ENCODE measurements around the gene DHX34. TPM values are rescaled to one million over a fixed set of nuclear protein-coding genes. Genes with fewer than 3 reads are reported as not detected.

Gene DHX34
- total RNA-seq, 1 donor from 2014 or later = 17.7 TPM

- H3K36me3 ChIP-seq (ENCODE audit: insufficient read depth, low read length) = no peaks in the 10 kb centered on the region
- H2AFZ ChIP-seq (ENCODE audit: low read depth, low read length) = peak overlapping the region; percentile 10
- Mint-ChIP-seq H3K27me3 (ENCODE audit: low read depth, unreplicated experiment) (peaks cover 9% of the 10 kb centered on the region), H3K36me3 (ENCODE audit: low read depth, unreplicated experiment) (no peaks in the 10 kb centered on the region), H3K27ac (ENCODE audit: unreplicated experiment) (no peak overlapping the region), H3K4me3 (ENCODE audit: unreplicated experiment) (no peak overlapping the region), H3K9me3 (ENCODE audit: unreplicated experiment) (peaks cover 4% of the 10 kb centered on the region), H3K4me1 (ENCODE audit: low read depth, unreplicated experiment) (peaks cover 2% of the 10 kb centered on the region)
- DNase-seq (ENCODE audit: low read depth) (no peak), FAIRE-seq (no peak)
- no peaks in the 10 kb centered on the region for H3K9me3 ChIP-seq (ENCODE audit: insufficient read depth, low read depth, low read length)
- H3K9ac ChIP-seq (ENCODE audit: low read length) = no peak overlapping the region
- no peaks in the 10 kb centered on the region for H3K79me2 ChIP-seq (ENCODE audit: insufficient read depth, low read length)
- no peak for TF ChIP-seq EZH2 (IDR thresholded peaks at IDR 0.05; ENCODE audit: insufficient read depth, low read length)
- no peak for TF ChIP-seq CTCF (IDR thresholded peaks at IDR 0.05; ENCODE audit: insufficient read depth, low read depth, low read length)
- peak overlapping the region; percentile 84 for H3K4me2 ChIP-seq (ENCODE audit: low read length)
- H4K20me1 ChIP-seq (ENCODE audit: insufficient read depth, low read length) = peaks cover 6% of the 10 kb centered on the region
- H3K27me3 ChIP-seq (ENCODE audit: insufficient read depth, low read length) = peaks cover 5% of the 10 kb centered on the region
- no peak overlapping the region for H3K4me3 ChIP-seq (ENCODE audit: insufficient read depth, low read depth, low read length)
- peaks cover 16% of the 10 kb centered on the region for H3K4me1 ChIP-seq (ENCODE audit: insufficient read depth, low read length)
- H3K27ac ChIP-seq (ENCODE audit: low read depth, low read length) = no peak overlapping the region
Measured at GRCh38 chr19:47429140-47429793, 80.2 kb downstream of the DHX34 start.

- H3K9me3 Mint-ChIP-seq (ENCODE audit: unreplicated experiment) = peaks cover 4% of the 10 kb centered on the region
- peak overlapping the region; percentile 66 for H3K27ac Mint-ChIP-seq (ENCODE audit: unreplicated experiment)
- Histone ChIP-seq H2AFZ (ENCODE audit: low read depth, low read length) (peak overlapping the region; percentile 92), H3K9me3 (ENCODE audit: insufficient read depth, low read depth, low read length) (no peaks in the 10 kb centered on the region), H3K36me3 (ENCODE audit: insufficient read depth, low read length) (no peaks in the 10 kb centered on the region), H3K9ac (ENCODE audit: low read length) (peak overlapping the region; percentile 45), H3K4me3 (ENCODE audit: insufficient read depth, low read depth, low read length) (peak overlapping the region; percentile 39), H3K4me1 (ENCODE audit: insufficient read depth, low read length) (peaks cover 16% of the 10 kb centered on the region), H3K4me2 (ENCODE audit: low read length) (peak overlapping the region; percentile 84), H3K27ac (ENCODE audit: low read depth, low read length) (no peak overlapping the region), H4K20me1 (ENCODE audit: insufficient read depth, low read length) (peaks cover 6% of the 10 kb centered on the region), H3K27me3 (ENCODE audit: insufficient read depth, low read length) (peaks cover 8% of the 10 kb centered on the region), H3K79me2 (ENCODE audit: insufficient read depth, low read length) (no peaks in the 10 kb centered on the region)
- H3K4me3 Mint-ChIP-seq (ENCODE audit: unreplicated experiment) = no peak overlapping the region
- H3K36me3 Mint-ChIP-seq (ENCODE audit: low read depth, unreplicated experiment) = no peaks in the 10 kb centered on the region
- H3K27me3 Mint-ChIP-seq (ENCODE audit: low read depth, unreplicated experiment) = peaks cover 13% of the 10 kb centered on the region
- DNase-seq (ENCODE audit: low read depth) = peak; percentile 32
- no peak for FAIRE-seq
- no peak for TF ChIP-seq EZH2 (IDR thresholded peaks at IDR 0.05; ENCODE audit: insufficient read depth, low read length)
- TF ChIP-seq CTCF (IDR thresholded peaks at IDR 0.05; ENCODE audit: insufficient read depth, low read depth, low read length) = no peak
- peaks cover 2% of the 10 kb centered on the region for H3K4me1 Mint-ChIP-seq (ENCODE audit: low read depth, unreplicated experiment)
Measured at GRCh38 chr19:47430041-47430802, 81.1 kb downstream of the DHX34 start.
